Activated CD4-positive, alpha-beta T cell treated with anti-CD3 and anti-CD28 coated beads for 48 hours (primary cell): ENCODE results near the gene PPFIBP2.

Experiments used
- DNase-seq: peaks from one replicate; pipeline ENCODE4 v3.0.0-alpha.2; 2020

Gene PPFIBP2

GRCh38 chr11:7671347-7672215 is 157.8 kb downstream of the PPFIBP2 start:
- DNase-seq, result peak; percentile 70

DNA sequence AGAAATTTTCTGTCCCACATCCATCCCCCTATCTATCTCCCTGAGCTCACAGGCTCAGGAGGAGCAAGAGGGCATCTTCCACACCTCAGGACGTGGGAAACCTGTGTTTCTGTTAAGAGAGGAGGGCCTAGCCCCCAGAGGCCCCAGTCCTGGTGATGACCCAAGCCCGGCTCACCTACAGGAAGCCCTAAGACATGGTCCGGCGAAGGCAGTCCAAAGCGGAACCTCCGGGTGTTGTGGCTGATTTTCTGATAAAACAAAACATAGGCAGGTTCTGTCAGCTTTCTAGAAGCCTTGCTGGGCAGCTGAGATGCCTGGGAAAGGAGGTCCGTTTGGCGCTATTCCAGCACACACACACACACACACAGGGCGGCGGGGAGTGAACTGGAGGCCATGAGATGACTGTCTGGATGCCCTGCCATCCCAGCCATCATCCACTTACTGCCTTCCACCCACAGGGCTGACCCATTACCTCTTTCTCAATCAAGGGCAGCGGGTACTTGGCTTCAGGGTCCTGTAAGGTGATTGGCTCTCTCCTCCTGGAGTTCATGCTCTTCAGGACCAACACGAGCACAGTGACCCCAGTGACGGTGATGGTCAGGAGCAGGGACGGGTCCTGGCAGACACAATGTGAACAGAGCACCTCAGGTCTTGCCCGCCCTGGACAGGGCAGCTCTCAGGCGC is 158.6 kb downstream of the PPFIBP2 start:
- no peak for DNase-seq

GRCh38 chr11:7672960-7673723 is 159.3 kb downstream of the PPFIBP2 start, which contains the start of gene CYB5R2:
TSS of gene CYB5R2 (minus strand) at chr11:7673500. CDS start at chr11:7672825, 675 bp downstream.
- DNase-seq, result peak; percentile 23

GRCh38 chr11:7673724-7674434 is 160.1 kb downstream of the PPFIBP2 start:
- DNase-seq, result peak; percentile 52

- DNase-seq, result no peak
Observed at GRCh38 chr11:7675631-7676030, 161.8 kb downstream of the PPFIBP2 start.

GRCh38 chr11:7677071-7677470 is 163.3 kb downstream of the PPFIBP2 start:
- no peak for DNase-seq

DNA sequence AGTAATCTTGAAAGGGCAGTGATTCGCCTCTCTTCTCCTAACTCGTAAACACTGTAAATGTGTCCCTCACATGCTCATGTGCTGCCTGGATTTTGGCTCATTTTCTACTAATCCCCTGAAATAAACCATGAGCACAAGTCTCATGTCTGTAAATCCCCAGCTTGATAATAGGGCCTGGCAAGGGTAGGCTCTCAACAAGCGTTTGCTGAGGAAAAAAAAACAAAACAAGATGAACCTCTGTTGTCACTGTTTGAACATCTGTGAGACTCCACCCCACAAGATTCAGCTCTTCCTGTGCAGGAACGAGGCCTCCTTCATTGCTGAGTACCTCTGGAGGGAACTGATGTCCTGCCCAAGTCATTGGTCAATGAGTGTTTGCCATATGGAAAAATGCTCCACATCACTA is 164.0 kb downstream of the PPFIBP2 start:
- DNase-seq, result no peak

GRCh38 chr11:7683571-7683970 is 169.8 kb downstream of the PPFIBP2 start:
- no peak for DNase-seq

- no peak for DNase-seq
Observed at GRCh38 chr11:7686761-7687160, 173.0 kb downstream of the PPFIBP2 start.

GRCh38 chr11:7687386-7687785 is 173.6 kb downstream of the PPFIBP2 start:
- no peak for DNase-seq

DNA sequence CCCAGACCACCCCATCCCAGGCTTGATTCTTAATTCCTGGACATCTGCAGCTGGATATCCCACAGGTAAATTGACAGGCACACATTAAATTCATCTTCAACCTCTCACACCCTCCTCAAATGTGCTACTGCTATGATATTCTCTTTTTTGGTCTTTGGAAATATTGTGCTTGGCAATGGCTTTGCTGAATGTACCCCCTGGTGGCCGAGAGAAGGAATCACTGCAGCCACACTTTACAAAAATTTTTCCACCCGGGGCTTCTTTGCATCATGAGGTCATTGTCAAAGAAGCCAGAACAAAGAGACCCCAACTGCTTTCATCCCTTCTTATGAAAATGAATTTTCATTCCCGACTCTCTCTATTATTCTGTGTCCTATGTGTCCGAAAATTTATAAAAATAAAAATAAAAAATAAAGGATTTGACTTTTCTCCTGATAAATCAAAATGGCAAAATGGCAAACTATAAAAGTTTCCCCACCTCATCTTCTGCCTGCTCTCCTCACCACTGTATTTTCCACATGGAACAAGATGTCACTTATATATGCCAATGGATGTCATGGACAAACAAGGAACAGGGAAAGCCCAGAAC is 174.5 kb downstream of the PPFIBP2 start:
- peak; percentile 22 for DNase-seq

GRCh38 chr11:7689239-7689638 is 175.4 kb downstream of the PPFIBP2 start:
- no peak for DNase-seq

DNA sequence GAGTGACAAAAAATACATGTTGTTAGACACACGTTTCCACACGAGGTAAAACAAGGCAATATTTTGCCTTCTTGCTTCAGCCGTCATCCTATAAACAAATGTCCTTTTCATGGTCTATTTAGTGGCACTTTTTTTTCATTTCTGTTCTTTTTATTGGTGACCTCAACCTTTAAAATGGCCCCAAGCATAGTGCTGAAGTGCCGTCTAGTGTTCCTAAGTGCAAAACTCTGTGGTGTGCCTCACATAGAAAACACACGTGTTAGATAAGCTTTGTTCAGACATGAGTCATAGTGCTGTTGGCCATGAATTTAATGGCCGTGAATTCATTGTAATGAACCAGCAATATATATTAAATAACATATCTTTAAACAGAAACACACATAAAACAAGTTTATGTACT is 176.8 kb downstream of the PPFIBP2 start:
- DNase-seq, result no peak

DNA sequence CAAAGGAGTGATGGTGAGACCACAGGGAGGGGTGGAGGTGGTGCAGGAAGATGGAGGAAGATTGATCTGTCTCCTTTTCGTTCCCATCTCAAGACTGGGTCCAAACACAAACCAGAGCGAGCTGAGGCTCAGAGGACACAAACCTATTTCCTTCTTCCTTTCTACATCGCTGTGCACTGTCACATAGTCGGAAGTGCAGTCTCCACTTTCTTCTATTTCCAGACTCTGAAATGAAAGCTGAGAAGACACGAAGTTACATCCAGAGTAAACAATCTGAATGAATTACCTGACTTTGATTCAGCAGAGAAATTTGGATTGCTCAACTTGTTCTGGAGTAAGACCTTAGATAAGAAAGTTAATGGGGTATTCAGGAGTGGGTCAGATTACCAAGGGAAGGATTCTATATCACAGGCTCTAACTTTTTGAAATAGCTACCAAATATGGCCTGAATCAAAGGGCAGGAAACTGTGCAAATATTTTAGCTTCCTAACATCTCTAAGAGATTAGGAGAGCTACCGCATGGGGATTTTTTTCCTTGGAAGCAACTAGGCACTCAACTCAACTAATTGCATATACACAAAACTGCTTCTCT is 178.1 kb downstream of the PPFIBP2 start:
- no peak for DNase-seq

GRCh38 chr11:7692426-7692825 is 178.6 kb downstream of the PPFIBP2 start:
- DNase-seq, result no peak

GRCh38 chr11:7694235-7694634 is 180.4 kb downstream of the PPFIBP2 start:
- DNase-seq, result no peak

DNA sequence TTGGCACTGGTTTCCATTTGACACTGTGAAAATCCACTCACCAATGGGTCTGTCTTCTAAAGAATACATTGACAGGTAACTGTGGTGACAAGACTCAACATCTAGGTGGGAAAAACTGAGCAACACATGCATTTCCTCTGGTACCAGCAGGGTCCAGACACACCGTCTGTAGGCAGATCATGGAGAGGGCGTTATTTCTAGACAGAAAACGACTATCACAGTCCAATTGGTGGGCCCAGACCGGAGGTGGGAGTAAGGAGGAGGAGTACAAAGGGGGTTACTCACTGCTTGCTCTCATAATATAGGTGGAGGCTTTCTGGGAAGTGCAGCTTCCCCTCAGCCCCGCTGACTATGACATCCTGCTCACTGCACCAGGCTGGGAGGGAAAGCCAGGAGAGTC is 182.6 kb downstream of the PPFIBP2 start:
- peak; percentile 46 for DNase-seq
